Body of pancreas (tissue), 4 donors: ENCODE results near the gene AGPAT3. TPM values are rescaled to one million over a fixed set of nuclear protein-coding genes. Genes with fewer than 3 reads are reported as not detected.
A peak's percentile ranks its signal among the peaks of the same experiment; 100 is the strongest.

Experiments
- ATAC-seq: fragments of 150-250 bp; one replicate; pipeline ENCODE4 v1.9.1; 2016
- DNase-seq, 4 donors: peaks; one replicate each; pipeline ENCODE4 v3.0.0-alpha.2; 2019
- H3K27ac ChIP-seq, 4 donors: fragments of 200-600 bp; sonication (generic); 1 replicate in 3 of 4; 2 replicates in 1 of 4; pipeline versions ENCODE4 v1.5.1 to v1.6.1; 2016 to 2019; ENCODE audit warnings: mild to moderate bottlenecking in 1 of 4, mixed read lengths in 1 of 4, moderate library complexity in 1 of 4
- H3K27me3 ChIP-seq, 2 donors: fragments of 200-600 bp; sonication (generic); one replicate each; pipeline ENCODE4 v1.6.0; 2016; ENCODE audit warnings: mild to moderate bottlenecking in 1 of 2
- H3K36me3 ChIP-seq, 2 donors: fragments of 200-600 bp; sonication (generic); replicated peaks in 1 of 2; 2 replicates each; pipeline ENCODE4 v1.5.1; 2016; ENCODE audit warnings: low read depth in 2 of 2; ENCODE audit not compliant: insufficient read depth in 1 of 2
- H3K4me1 ChIP-seq: fragments of 200-600 bp; sonication (generic); one replicate; pipeline ENCODE4 v1.6.0; 2016
- H3K4me3 ChIP-seq, 2 donors: fragments of 200-600 bp; sonication (generic); 1 replicate in 1 of 2; 2 replicates in 1 of 2; pipeline ENCODE4 v1.5.1; 2016 to 2019
- H3K9me3 ChIP-seq, 3 donors: fragments of 200-600 bp; sonication (generic); 1 replicate in 2 of 3; 2 replicates in 1 of 3; pipeline ENCODE4 v1.5.1; 2016
- CTCF ChIP-seq, 7 experiments: fragments of 450-650 bp in 4 of 7; fragments of 200-600 bp in 3 of 7; sonication (generic) in 3 of 7; IDR thresholded peaks; one replicate each; pipeline ENCODE4 v1.5.1; 2016 to 2019; ENCODE audit warnings: antibody characterized with exemption in 7 of 7
- POLR2A ChIP-seq, 3 donors: fragments of 450-650 bp; IDR thresholded peaks; one replicate each; pipeline ENCODE4 v1.6.1; 2016; ENCODE audit warnings: antibody characterized with exemption in 3 of 3, mild to moderate bottlenecking in 2 of 3
- WGBS, 2 donors: methylation state at CpG; one replicate each; pipeline ENCODE4 v1.1.5; 2017; 5-methylcytosine and 5-hydroxymethylcytosine counted together
- intact Hi-C: fragments of 100-400 bp; cut with DNase I; formaldehyde crosslinking; loops from one replicate; pipeline ENCODE4 v1.15.1; 2023
- total RNA-seq, 2 donors: library from RNA; depleted of rRNA; stranded (reverse); fragments of >200 nt; gene quantifications; one replicate each; pipeline ENCODE4 v1.1.0, GENCODE V29; 2016

AGPAT3 gene
- total RNA-seq, 2 donors from 2014 or later: 21.8 to 39.2 TPM

GRCh38 chr21:43884012-43884860, 19.2 kb downstream of the AGPAT3 start:
- 34 to 37% methylated on average over 6 to 16 of the region's 16 CpGs for WGBS, 2 donors
- peak overlapping the region; percentile 29 to 76 (median 62) for H3K27ac ChIP-seq
- intact Hi-C loops: no loop called here
- no peaks in the 10 kb centered on the region for H3K27me3 ChIP-seq
- no peak overlapping the region for H3K4me3 ChIP-seq
- TF ChIP-seq POLR2A (IDR thresholded peaks at IDR 0.05): no peak
- no peak for TF ChIP-seq CTCF (IDR thresholded peaks at IDR 0.05)
- H3K9me3 ChIP-seq: no peaks in the 10 kb centered on the region
- H3K36me3 ChIP-seq: no peaks in the 10 kb centered on the region
- peaks cover 29% of the 10 kb centered on the region for H3K4me1 ChIP-seq
- DNase-seq (peak; percentile 40 to 73 (median 64)), ATAC-seq (peak; percentile 76)

GRCh38 chr21:43884861-43885417, 19.9 kb downstream of the AGPAT3 start:
- H3K36me3 ChIP-seq: no peaks in the 10 kb centered on the region
- no peak for ATAC-seq
- 69 to 84% methylated on average over 11 to 16 of the region's 16 CpGs for WGBS, 2 donors
- intact Hi-C loops: no loop called here
- H3K9me3 ChIP-seq: no peaks in the 10 kb centered on the region
- H3K27ac ChIP-seq: peak overlapping the region; percentile 29 to 76 (median 62)
- H3K4me3 ChIP-seq: no peak overlapping the region
- peak in 1 of 4 donors; percentile 28 for DNase-seq
- no peak for TF ChIP-seq POLR2A (IDR thresholded peaks at IDR 0.05)
- no peaks in the 10 kb centered on the region for H3K27me3 ChIP-seq
- H3K4me1 ChIP-seq: peaks cover 25% of the 10 kb centered on the region

GRCh38 chr21:43885721-43886120, 20.7 kb downstream of the AGPAT3 start:
- WGBS, 2 donors: 85 to 91% methylated on average over 13 to 14 of the region's 14 CpGs
- ATAC-seq: no peak
- H3K27me3 ChIP-seq: no peaks in the 10 kb centered on the region
- H3K4me3 ChIP-seq: no peak overlapping the region
- intact Hi-C loops: no loop called here
- H3K27ac ChIP-seq: no peak overlapping the region
- H3K4me1 ChIP-seq: peaks cover 17% of the 10 kb centered on the region
- no peaks in the 10 kb centered on the region for H3K9me3 ChIP-seq
- no peak for TF ChIP-seq POLR2A (IDR thresholded peaks at IDR 0.05)
- no peak for TF ChIP-seq CTCF (IDR thresholded peaks at IDR 0.05)
- H3K36me3 ChIP-seq: no peaks in the 10 kb centered on the region
- no peak for DNase-seq

GRCh38 chr21:43886565-43886964, 21.5 kb downstream of the AGPAT3 start:
- H3K36me3 ChIP-seq: no peaks in the 10 kb centered on the region
- no peaks in the 10 kb centered on the region for H3K27me3 ChIP-seq
- ATAC-seq: no peak
- intact Hi-C loops: no loop called here
- no peaks in the 10 kb centered on the region for H3K9me3 ChIP-seq
- TF ChIP-seq CTCF (IDR thresholded peaks at IDR 0.05): no peak
- no peak for TF ChIP-seq POLR2A (IDR thresholded peaks at IDR 0.05)
- no peak for DNase-seq
- H3K4me1 ChIP-seq: peaks cover 17% of the 10 kb centered on the region
- WGBS, 2 donors: 61 to 88% methylated on average over 1 of the region's 1 CpG
- no peak overlapping the region for H3K4me3 ChIP-seq
- no peak overlapping the region for H3K27ac ChIP-seq

GRCh38 chr21:43889069-43889468, 24.0 kb downstream of the AGPAT3 start:
- H3K27me3 ChIP-seq: no peaks in the 10 kb centered on the region
- TF ChIP-seq POLR2A (IDR thresholded peaks at IDR 0.05): no peak
- TF ChIP-seq CTCF (IDR thresholded peaks at IDR 0.05): no peak
- no peak for ATAC-seq
- 54 to 61% methylated on average over 3 of the region's 3 CpGs for WGBS, 2 donors
- peaks cover 11% of the 10 kb centered on the region for H3K4me1 ChIP-seq
- no peak overlapping the region for H3K4me3 ChIP-seq
- H3K36me3 ChIP-seq: no peaks in the 10 kb centered on the region
- no peaks in the 10 kb centered on the region for H3K9me3 ChIP-seq
- intact Hi-C loops: no loop called here
- no peak overlapping the region for H3K27ac ChIP-seq
- DNase-seq: no peak
